ENCODE results near the gene KAZN.

DNA sequence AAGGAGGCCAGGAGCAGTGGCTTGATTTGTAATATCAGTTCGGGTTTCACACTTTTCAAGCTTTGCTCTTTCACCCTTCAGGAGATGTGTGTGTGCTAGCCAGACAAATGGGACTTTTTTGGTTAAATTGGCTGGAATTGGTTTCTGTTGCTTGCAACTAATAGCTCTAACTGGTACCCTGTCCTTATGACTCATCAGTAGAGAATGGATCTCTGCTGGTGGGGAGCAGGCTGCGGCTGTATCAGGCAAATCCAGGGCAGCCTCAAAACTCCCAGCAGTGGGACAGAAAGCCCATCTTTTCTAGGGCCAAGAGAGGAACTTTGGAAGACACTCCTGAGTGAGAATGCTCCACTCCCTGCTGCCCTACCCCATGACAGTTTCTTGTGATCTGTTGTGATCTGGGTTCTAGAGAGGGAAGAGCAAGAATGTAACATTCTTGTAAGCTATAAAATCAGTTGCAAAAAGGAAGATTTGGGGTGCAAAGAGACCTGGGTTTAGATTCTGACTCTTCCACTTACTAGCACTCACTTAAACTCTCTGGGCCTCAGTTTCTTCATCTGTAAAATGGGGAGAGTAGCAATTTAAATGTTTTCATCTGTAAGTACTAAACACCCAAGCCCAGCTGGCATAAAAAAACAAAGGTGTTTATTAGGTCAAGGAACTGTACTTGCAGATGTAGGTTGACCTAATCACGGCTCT lies 298.0 kb downstream of the KAZN start:
- TF ChIP-seq, protein P1, sequence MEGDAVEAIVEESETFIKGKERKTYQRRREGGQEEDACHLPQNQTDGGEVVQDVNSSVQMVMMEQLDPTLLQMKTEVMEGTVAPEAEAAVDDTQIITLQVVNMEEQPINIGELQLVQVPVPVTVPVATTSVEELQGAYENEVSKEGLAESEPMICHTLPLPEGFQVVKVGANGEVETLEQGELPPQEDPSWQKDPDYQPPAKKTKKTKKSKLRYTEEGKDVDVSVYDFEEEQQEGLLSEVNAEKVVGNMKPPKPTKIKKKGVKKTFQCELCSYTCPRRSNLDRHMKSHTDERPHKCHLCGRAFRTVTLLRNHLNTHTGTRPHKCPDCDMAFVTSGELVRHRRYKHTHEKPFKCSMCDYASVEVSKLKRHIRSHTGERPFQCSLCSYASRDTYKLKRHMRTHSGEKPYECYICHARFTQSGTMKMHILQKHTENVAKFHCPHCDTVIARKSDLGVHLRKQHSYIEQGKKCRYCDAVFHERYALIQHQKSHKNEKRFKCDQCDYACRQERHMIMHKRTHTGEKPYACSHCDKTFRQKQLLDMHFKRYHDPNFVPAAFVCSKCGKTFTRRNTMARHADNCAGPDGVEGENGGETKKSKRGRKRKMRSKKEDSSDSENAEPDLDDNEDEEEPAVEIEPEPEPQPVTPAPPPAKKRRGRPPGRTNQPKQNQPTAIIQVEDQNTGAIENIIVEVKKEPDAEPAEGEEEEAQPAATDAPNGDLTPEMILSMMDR (IDR thresholded peaks at IDR 0.05) = no peak
- TF ChIP-seq POLR2A (IDR thresholded peaks at IDR 0.05) = no peak
